PFSK-1 (cell line): ENCODE measurements around the gene LIMA1.

Source experiments
- FOXP2 ChIP-seq: optimal IDR thresholded peaks from 2 replicates; pipeline ENCODE3; 2011; ENCODE audit warnings: borderline replicate concordance, control low read depth, inconsistent platforms; ENCODE audit not compliant: insufficient read depth; ENCODE audit errors: extremely low read length, extremely low read depth
- POLR2AphosphoS5 ChIP-seq: IDR thresholded peaks from 2 replicates; pipeline ENCODE4 v1.6.1; 2012; ENCODE audit warnings: low read depth, mild to moderate bottlenecking, control low read depth, low read length, moderate library complexity
- SIN3A ChIP-seq: IDR thresholded peaks from 2 replicates; pipeline ENCODE4 v1.6.1; 2012; ENCODE audit warnings: mild to moderate bottlenecking, low read length, moderate library complexity, borderline replicate concordance; ENCODE audit not compliant: insufficient read depth
- TAF1 ChIP-seq: IDR thresholded peaks from 2 replicates; pipeline ENCODE4 v1.6.1; 2012; ENCODE audit warnings: low read length, control low read depth, borderline replicate concordance; ENCODE audit not compliant: insufficient read depth
- TF ChIP-seq, protein P1 (sequence below), 2 experiments: IDR thresholded peaks; 2 replicates each; pipeline versions ENCODE4 v1.6.1 to v1.8.0; 2011 to 2012; ENCODE audit warnings: low read depth in 2 of 2, low read length in 2 of 2, control low read depth in 1 of 2, inconsistent platforms in 1 of 2, mild to moderate bottlenecking in 1 of 2, moderate library complexity in 1 of 2; ENCODE audit not compliant: insufficient read depth in 1 of 2

The LIMA1 gene

DNA sequence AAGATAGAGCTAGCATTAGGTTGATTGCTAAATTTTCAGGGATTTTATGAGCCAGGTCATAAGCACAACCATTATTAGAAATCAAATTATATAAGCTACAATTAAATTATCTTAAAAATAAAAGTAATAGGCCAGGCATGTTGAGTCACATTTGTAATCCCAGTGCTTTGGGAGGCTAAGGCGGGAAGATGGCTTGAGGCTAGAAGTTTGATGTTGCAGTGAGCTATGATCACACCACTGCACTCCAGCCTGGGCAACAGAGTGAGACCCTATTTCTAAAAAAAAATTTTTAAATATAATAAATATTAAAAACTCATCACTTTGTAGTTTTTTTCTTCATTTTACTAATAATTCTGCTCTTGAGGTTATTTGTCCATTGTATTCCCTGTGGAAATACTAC, 1.9 kb upstream of the LIMA1 start:
- TF ChIP-seq, protein P1, sequence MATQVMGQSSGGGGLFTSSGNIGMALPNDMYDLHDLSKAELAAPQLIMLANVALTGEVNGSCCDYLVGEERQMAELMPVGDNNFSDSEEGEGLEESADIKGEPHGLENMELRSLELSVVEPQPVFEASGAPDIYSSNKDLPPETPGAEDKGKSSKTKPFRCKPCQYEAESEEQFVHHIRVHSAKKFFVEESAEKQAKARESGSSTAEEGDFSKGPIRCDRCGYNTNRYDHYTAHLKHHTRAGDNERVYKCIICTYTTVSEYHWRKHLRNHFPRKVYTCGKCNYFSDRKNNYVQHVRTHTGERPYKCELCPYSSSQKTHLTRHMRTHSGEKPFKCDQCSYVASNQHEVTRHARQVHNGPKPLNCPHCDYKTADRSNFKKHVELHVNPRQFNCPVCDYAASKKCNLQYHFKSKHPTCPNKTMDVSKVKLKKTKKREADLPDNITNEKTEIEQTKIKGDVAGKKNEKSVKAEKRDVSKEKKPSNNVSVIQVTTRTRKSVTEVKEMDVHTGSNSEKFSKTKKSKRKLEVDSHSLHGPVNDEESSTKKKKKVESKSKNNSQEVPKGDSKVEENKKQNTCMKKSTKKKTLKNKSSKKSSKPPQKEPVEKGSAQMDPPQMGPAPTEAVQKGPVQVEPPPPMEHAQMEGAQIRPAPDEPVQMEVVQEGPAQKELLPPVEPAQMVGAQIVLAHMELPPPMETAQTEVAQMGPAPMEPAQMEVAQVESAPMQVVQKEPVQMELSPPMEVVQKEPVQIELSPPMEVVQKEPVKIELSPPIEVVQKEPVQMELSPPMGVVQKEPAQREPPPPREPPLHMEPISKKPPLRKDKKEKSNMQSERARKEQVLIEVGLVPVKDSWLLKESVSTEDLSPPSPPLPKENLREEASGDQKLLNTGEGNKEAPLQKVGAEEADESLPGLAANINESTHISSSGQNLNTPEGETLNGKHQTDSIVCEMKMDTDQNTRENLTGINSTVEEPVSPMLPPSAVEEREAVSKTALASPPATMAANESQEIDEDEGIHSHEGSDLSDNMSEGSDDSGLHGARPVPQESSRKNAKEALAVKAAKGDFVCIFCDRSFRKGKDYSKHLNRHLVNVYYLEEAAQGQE (IDR thresholded peaks at IDR 0.05; ENCODE audit: insufficient read depth in 1 of 2, low read depth in 2 of 2, low read length in 2 of 2) = no peak
- TF ChIP-seq FOXP2 (no peak), SIN3A (no peak)

GRCh38 chr12:50282721-50283228, 545 bp downstream of the LIMA1 start:
- no peak for TF ChIP-seq FOXP2
- TF ChIP-seq, protein P1 (IDR thresholded peaks at IDR 0.05; ENCODE audit: insufficient read depth in 1 of 2, low read depth in 2 of 2, low read length in 2 of 2) = no peak
- no peak for TF ChIP-seq SIN3A
- no peak for TF ChIP-seq TAF1
- TF ChIP-seq POLR2AphosphoS5 = no peak

DNA sequence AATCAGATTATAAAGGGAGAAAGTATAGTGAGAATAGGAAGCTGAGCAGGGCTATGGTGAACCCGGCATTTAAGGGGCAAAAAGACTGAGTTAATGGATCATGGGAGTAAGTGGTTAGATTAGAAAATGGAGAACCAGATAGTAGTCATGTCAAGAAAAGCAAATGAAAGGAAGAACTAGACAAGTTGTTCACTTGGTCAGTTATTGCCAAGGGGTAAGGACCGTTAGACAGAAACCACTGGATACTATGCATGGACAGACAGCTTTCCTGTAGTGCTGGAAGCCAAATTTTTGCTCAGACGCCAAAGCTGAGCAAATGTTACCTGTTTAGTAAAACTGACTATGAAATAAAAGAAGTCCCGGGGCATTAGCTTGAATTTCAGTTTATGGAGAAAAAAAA, 3.8 kb downstream of the LIMA1 start:
- TF ChIP-seq SIN3A = no peak
- TF ChIP-seq, protein P1 (IDR thresholded peaks at IDR 0.05; ENCODE audit: insufficient read depth in 1 of 2, low read depth in 2 of 2, low read length in 2 of 2) = no peak
- no peak for TF ChIP-seq POLR2AphosphoS5
- TF ChIP-seq FOXP2 = no peak
- no peak for TF ChIP-seq TAF1

- no peak for TF ChIP-seq POLR2AphosphoS5
- no peak for TF ChIP-seq FOXP2
- TF ChIP-seq, protein P1 (IDR thresholded peaks at IDR 0.05; ENCODE audit: insufficient read depth in 1 of 2, low read depth in 2 of 2, low read length in 2 of 2) = no peak
- no peak for TF ChIP-seq SIN3A
- no peak for TF ChIP-seq TAF1
These were observed 6.2 kb downstream of the LIMA1 start for GRCh38 chr12:50276912-50277671.

DNA sequence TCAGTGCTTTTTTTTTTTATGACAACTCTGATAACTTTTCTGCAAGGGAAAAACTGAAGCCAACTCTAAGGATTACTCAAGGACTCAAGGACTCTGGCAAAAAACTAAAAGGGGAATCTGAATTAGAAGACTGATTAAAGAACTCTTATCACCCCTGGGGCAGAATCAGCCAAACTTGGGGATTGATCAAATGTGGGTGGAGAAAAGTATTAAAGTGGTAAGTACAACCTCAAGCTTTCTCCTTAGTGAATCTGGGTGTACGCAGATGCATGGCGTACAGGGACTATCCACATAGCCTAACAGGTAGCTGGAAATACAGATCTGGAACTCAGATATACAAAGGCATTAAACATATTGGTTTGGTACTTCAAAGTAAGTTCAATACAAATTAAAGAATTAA, 7.3 kb downstream of the LIMA1 start:
- TF ChIP-seq SIN3A (no peak), TAF1 (no peak), POLR2AphosphoS5 (no peak), FOXP2 (no peak)
- TF ChIP-seq, protein P1 (IDR thresholded peaks at IDR 0.05; ENCODE audit: insufficient read depth in 1 of 2, low read depth in 2 of 2, low read length in 2 of 2) = no peak
